Measurements from ENCODE around the gene MEF2D.

MEF2D gene

GRCh38 chr1:156427957-156428356 lies 72.6 kb downstream of the MEF2D start:
- DNase-seq (ENCODE audit: low read depth) = no peak

GRCh38 chr1:156425943-156426342 lies 74.6 kb downstream of the MEF2D start:
- no peak for DNase-seq (ENCODE audit: low read depth)

GRCh38 chr1:156424806-156425432 lies 75.7 kb downstream of the MEF2D start:
- no peak for DNase-seq (ENCODE audit: low read depth)

GRCh38 chr1:156423422-156424352 lies 76.9 kb downstream of the MEF2D start:
- DNase-seq (ENCODE audit: low read depth) = no peak

- no peak for DNase-seq (ENCODE audit: low read depth)
Observed at GRCh38 chr1:156422602-156423091, 77.9 kb downstream of the MEF2D start.

- DNase-seq (ENCODE audit: low read depth) = no peak
Observed at GRCh38 chr1:156421939-156422601, 78.5 kb downstream of the MEF2D start.

- peak; percentile 69 for DNase-seq (ENCODE audit: low read depth)
Observed at GRCh38 chr1:156421062-156421938, 79.3 kb downstream of the MEF2D start.

- peak; percentile 8 for DNase-seq (ENCODE audit: low read depth)
Observed at GRCh38 chr1:156420205-156421061, 80.1 kb downstream of the MEF2D start.

- no peak for DNase-seq (ENCODE audit: low read depth)
Observed at GRCh38 chr1:156419854-156420204, 80.7 kb downstream of the MEF2D start.

GRCh38 chr1:156418416-156419070 lies 82.0 kb downstream of the MEF2D start:
- no peak for DNase-seq (ENCODE audit: low read depth)

GRCh38 chr1:156417401-156418020 lies 83.1 kb downstream of the MEF2D start:
- no peak for DNase-seq (ENCODE audit: low read depth)

GRCh38 chr1:156416993-156417392 lies 83.6 kb downstream of the MEF2D start:
- DNase-seq (ENCODE audit: low read depth) = no peak

- no peak for DNase-seq (ENCODE audit: low read depth)
Observed at GRCh38 chr1:156414461-156415064, 86.0 kb downstream of the MEF2D start.

Measured in ELR (cell line).